Osteoblast (primary cell): ENCODE data around the gene ZNF549. TPM values are rescaled to one million over a fixed set of nuclear protein-coding genes. Genes with fewer than 3 reads are reported as not detected.

Experiments
- DNase-seq: peaks from one replicate; pipeline ENCODE4 v3.0.0; 2011; ENCODE audit warnings: low spot score, mixed read lengths; ENCODE audit not compliant: insufficient read length; ENCODE audit errors: missing footprints
- H2AFZ ChIP-seq: 2 replicates; pipeline ENCODE4 v1.6.0; 2011; ENCODE audit warnings: mild to moderate bottlenecking, low read length
- H3K27ac ChIP-seq: 2 replicates; pipeline ENCODE4 v1.5.1; 2011; ENCODE audit warnings: mild to moderate bottlenecking, low read depth, low read length, moderate library complexity
- H3K27me3 ChIP-seq: 2 replicates; pipeline ENCODE4 v1.6.0; 2012; ENCODE audit warnings: mild to moderate bottlenecking, control low read depth, inconsistent platforms, low read length, moderate library complexity; ENCODE audit not compliant: insufficient read depth
- H3K36me3 ChIP-seq: 2 replicates; pipeline ENCODE4 v1.5.1; 2011; ENCODE audit warnings: mild to moderate bottlenecking, low read length, control low read depth, moderate library complexity; ENCODE audit not compliant: insufficient read depth
- H3K4me1 ChIP-seq: 2 replicates; pipeline ENCODE4 v1.5.1; 2011; ENCODE audit warnings: mild to moderate bottlenecking, low read length, control low read depth, moderate library complexity; ENCODE audit not compliant: insufficient read depth
- H3K4me2 ChIP-seq: 2 replicates; pipeline ENCODE4 v1.6.0; 2011; ENCODE audit warnings: mild to moderate bottlenecking, low read length; ENCODE audit not compliant: insufficient read depth
- H3K4me3 ChIP-seq: fragments of 200-600 bp; sonication (generic); 3 replicates; pipeline ENCODE4 v1.5.1; 2012; ENCODE audit warnings: mild to moderate bottlenecking, low read length, inconsistent platforms; ENCODE audit not compliant: insufficient read depth
- H3K79me2 ChIP-seq: 2 replicates; pipeline ENCODE4 v1.6.0; 2012; ENCODE audit warnings: mild to moderate bottlenecking, low read length, control low read depth, inconsistent platforms; ENCODE audit not compliant: insufficient read depth
- H3K9me3 ChIP-seq: 2 replicates; pipeline ENCODE4 v1.5.1; 2011; ENCODE audit warnings: low read depth, low read length, control low read depth
- H4K20me1 ChIP-seq: 2 replicates; pipeline ENCODE4 v1.6.0; 2012; ENCODE audit warnings: mild to moderate bottlenecking, low read length, control low read depth; ENCODE audit not compliant: insufficient read depth
- total RNA-seq: library from RNA; depleted of rRNA; stranded (reverse); fragments of >200 nt; gene quantifications from 2 replicates; pipeline ENCODE4 v1.2.3, GENCODE V29; 2012
- TF ChIP-seq, protein P1 (sequence below): IDR thresholded peaks from 2 replicates; pipeline ENCODE4 v1.5.1; 2011; ENCODE audit warnings: mild to moderate bottlenecking, low read depth, low read length, moderate library complexity; ENCODE audit errors: extremely low read depth

Gene ZNF549
- total RNA-seq, 1 donor = 5.8 TPM

DNA sequence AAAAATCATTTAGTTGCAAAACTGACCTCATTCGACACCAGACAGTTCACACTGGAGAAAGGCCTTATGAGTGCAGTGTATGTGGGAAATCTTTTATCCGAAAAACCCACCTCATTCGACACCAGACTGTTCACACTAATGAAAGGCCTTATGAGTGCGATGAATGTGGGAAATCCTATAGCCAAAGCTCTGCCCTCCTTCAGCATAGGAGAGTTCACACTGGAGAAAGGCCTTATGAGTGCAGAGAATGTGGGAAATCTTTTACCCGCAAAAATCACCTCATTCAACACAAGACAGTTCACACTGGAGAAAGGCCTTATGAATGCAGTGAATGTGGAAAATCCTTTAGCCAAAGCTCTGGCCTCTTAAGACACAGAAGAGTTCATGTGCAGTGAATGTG, 79.8 kb downstream of the ZNF549 start:
- no peak overlapping the region for H3K4me2 ChIP-seq
- no peaks in the 10 kb centered on the region for H3K79me2 ChIP-seq
- no peaks in the 10 kb centered on the region for H3K27me3 ChIP-seq
- peaks cover 17% of the 10 kb centered on the region for H3K36me3 ChIP-seq
- peaks cover 19% of the 10 kb centered on the region for H3K9me3 ChIP-seq
- TF ChIP-seq, protein P1, sequence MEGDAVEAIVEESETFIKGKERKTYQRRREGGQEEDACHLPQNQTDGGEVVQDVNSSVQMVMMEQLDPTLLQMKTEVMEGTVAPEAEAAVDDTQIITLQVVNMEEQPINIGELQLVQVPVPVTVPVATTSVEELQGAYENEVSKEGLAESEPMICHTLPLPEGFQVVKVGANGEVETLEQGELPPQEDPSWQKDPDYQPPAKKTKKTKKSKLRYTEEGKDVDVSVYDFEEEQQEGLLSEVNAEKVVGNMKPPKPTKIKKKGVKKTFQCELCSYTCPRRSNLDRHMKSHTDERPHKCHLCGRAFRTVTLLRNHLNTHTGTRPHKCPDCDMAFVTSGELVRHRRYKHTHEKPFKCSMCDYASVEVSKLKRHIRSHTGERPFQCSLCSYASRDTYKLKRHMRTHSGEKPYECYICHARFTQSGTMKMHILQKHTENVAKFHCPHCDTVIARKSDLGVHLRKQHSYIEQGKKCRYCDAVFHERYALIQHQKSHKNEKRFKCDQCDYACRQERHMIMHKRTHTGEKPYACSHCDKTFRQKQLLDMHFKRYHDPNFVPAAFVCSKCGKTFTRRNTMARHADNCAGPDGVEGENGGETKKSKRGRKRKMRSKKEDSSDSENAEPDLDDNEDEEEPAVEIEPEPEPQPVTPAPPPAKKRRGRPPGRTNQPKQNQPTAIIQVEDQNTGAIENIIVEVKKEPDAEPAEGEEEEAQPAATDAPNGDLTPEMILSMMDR = no peak
- no peaks in the 10 kb centered on the region for H3K4me1 ChIP-seq
- no peaks in the 10 kb centered on the region for H4K20me1 ChIP-seq
- H3K27ac ChIP-seq = no peak overlapping the region
- no peak overlapping the region for H2AFZ ChIP-seq
- H3K4me3 ChIP-seq = no peak overlapping the region
- DNase-seq = no peak

Other genes with a start within 250 kb of the ZNF549 start
- gene ZNF460, start 246.9 kb upstream of the ZNF549 start, total RNA-seq = 101 and 115 TPM in 2 replicates
- gene ZNF543, start 206.9 kb upstream of the ZNF549 start, total RNA-seq = 10.6 and 11.9 TPM in 2 replicates
- 10.6 and 11.6 TPM in 2 replicates for gene ZNF304, start 176.1 kb upstream of the ZNF549 start, total RNA-seq
- 12.3 and 13.0 TPM in 2 replicates for gene TRAPPC2B, start 163.8 kb upstream of the ZNF549 start, total RNA-seq
- gene ZNF547, start 163.8 kb upstream of the ZNF549 start, total RNA-seq = 3.5 and 5.1 TPM in 2 replicates
- 23.6 and 27.9 TPM in 2 replicates for gene ZNF548, start 137.5 kb upstream of the ZNF549 start, total RNA-seq
- gene ZNF17, start 116.2 kb upstream of the ZNF549 start, total RNA-seq = 12.7 and 15.6 TPM in 2 replicates
- gene ZNF749, start 92.0 kb upstream of the ZNF549 start, total RNA-seq = 5.6 and 8.7 TPM in 2 replicates
- gene VN1R1, start 70.2 kb upstream of the ZNF549 start, total RNA-seq = 0.29 and 0.72 TPM in 2 replicates
- gene ZNF772, start 49.8 kb upstream of the ZNF549 start, total RNA-seq = 19.2 and 22.1 TPM in 2 replicates
- gene ZNF419, start 39.6 kb upstream of the ZNF549 start, total RNA-seq = 18.3 and 19.9 TPM in 2 replicates
- gene ZNF773, start 27.4 kb upstream of the ZNF549 start, total RNA-seq = 23.6 and 30.0 TPM in 2 replicates
- 6.5 and 7.2 TPM in 2 replicates for gene ZNF550, start 32.5 kb downstream of the ZNF549 start, total RNA-seq
- 4.3 and 6.2 TPM in 2 replicates for gene ZNF416, start 51.6 kb downstream of the ZNF549 start, total RNA-seq
- 11.2 and 11.6 TPM in 2 replicates for gene ZIK1, start 56.8 kb downstream of the ZNF549 start, total RNA-seq
- gene ZNF530, start 72.5 kb downstream of the ZNF549 start, total RNA-seq = 4.1 and 4.7 TPM in 2 replicates
- gene ZNF134, start 86.9 kb downstream of the ZNF549 start, total RNA-seq = 18.5 and 22.1 TPM in 2 replicates
- gene ZNF211, start 105.8 kb downstream of the ZNF549 start, total RNA-seq = 9.4 and 10.9 TPM in 2 replicates
- under 0.01 and 0.36 TPM in 2 replicates for gene ZSCAN4, start 141.6 kb downstream of the ZNF549 start, total RNA-seq
- 8.3 and 9.8 TPM in 2 replicates for gene ZNF551, start 154.6 kb downstream of the ZNF549 start, total RNA-seq
- 6.8 and 7.6 TPM in 2 replicates for gene ZNF154, start 181.8 kb downstream of the ZNF549 start, total RNA-seq
- 11.2 TPM in 2 replicates for gene ZNF671, start 200.3 kb downstream of the ZNF549 start, total RNA-seq
- gene ZNF776, start 219.5 kb downstream of the ZNF549 start, total RNA-seq = 15.9 and 16.3 TPM in 2 replicates
- gene ZNF586, start 242.3 kb downstream of the ZNF549 start, total RNA-seq = 19.5 and 21.5 TPM in 2 replicates